Measurements from ENCODE around the gene IPPK.

DNA sequence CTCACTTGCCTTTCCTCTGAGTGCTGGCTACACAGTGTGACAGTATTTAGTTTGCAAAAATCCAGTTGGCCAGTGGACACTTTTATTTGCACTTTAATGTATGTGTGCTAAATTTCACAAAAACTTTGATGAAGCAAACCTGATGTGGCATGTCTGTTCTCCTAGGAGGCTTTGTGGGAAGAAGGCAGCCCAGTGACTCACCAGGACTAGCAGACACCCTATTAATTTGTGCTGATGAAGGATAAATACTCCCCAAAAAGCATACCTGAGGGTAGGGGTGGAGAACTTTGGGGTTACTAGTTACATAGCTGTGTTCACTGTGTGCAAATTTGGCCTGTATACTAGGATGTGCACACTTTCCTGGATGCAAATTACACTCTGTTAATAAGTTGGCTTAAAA, 39.3 kb upstream of the IPPK start:
- TF ChIP-seq, protein P1, sequence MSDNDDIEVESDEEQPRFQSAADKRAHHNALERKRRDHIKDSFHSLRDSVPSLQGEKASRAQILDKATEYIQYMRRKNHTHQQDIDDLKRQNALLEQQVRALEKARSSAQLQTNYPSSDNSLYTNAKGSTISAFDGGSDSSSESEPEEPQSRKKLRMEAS (IDR thresholded peaks at IDR 0.05): no peak
- TF ChIP-seq BRCA1 (IDR thresholded peaks at IDR 0.05; ENCODE audit: low read depth, low read length) (no peak), TAF1 (IDR thresholded peaks at IDR 0.05; ENCODE audit: low read depth, low read length) (no peak), ZNF274 (IDR thresholded peaks at IDR 0.05; ENCODE audit: borderline replicate concordance, extremely low read depth, low read length) (no peak), POLR2A (IDR thresholded peaks at IDR 0.05; ENCODE audit: control extremely low read depth in 1 of 2, low read depth in 2 of 2, low read length in 2 of 2) (no peak), GTF2F1 (IDR thresholded peaks at IDR 0.05; ENCODE audit: borderline replicate concordance, low read depth, low read length) (no peak), CTCF (IDR thresholded peaks at IDR 0.05; ENCODE audit: control extremely low read depth in 1 of 3, insufficient read depth in 1 of 3, low read depth in 1 of 3, low read length in 3 of 3) (no peak), CHD2 (IDR thresholded peaks at IDR 0.05; ENCODE audit: low read length) (no peak), SP2 (IDR thresholded peaks at IDR 0.05; ENCODE audit: low read length) (no peak), SIN3A (conservative IDR thresholded peaks at IDR 0.05 in 1 of 2, IDR thresholded peaks at IDR 0.05 in 1 of 2; ENCODE audit: low read depth in 1 of 2, low read length in 2 of 2) (no peak), EGR1 (IDR thresholded peaks at IDR 0.05; ENCODE audit: borderline replicate concordance, low read depth, low read length) (no peak), POU5F1 (IDR thresholded peaks at IDR 0.05; ENCODE audit: low read depth, low read length) (no peak)

All from H1 (cell line).